ENCODE measurements around the gene AGPAT1.

The AGPAT1 gene

GRCh38 chr6:32132110-32132509, 43.8 kb downstream of the AGPAT1 start:
- H3K27me3 ChIP-seq (ENCODE audit: low read length) = no peaks in the 10 kb centered on the region
- no peak overlapping the region for H3K27ac ChIP-seq (ENCODE audit: low read depth, low read length)
- H3K79me2 ChIP-seq (ENCODE audit: insufficient read depth, low read length) = peaks cover 24% of the 10 kb centered on the region
- H3F3A ChIP-seq (ENCODE audit: insufficient read depth) = peaks cover 9% of the 10 kb centered on the region; the same call in 1 of the 2 replicates
- H4K20me1 ChIP-seq (ENCODE audit: low read depth, low read length) = no peaks in the 10 kb centered on the region
- no peaks in the 10 kb centered on the region for H3K9me2 ChIP-seq (replicated peaks; ENCODE audit: insufficient read depth, low read length)
- no peak overlapping the region for H3K4me2 ChIP-seq (ENCODE audit: low read depth, low read length, poor library complexity, severe bottlenecking)
- no peak overlapping the region for H3K9ac ChIP-seq (ENCODE audit: low read length)
- no peak overlapping the region for H3K4me3 ChIP-seq (ENCODE audit: insufficient read depth, low read length, poor library complexity, severe bottlenecking)
- no peaks in the 10 kb centered on the region for H3K36me3 ChIP-seq (ENCODE audit: low read length)
- H2AFZ ChIP-seq (ENCODE audit: low read depth, low read length, severe bottlenecking) = no peak overlapping the region
- TF ChIP-seq EZH2phosphoT487 (conservative IDR thresholded peaks at IDR 0.05; ENCODE audit: low read length) (no peak), CTCF (IDR thresholded peaks at IDR 0.05; ENCODE audit: insufficient read depth, low read length, poor library complexity, severe bottlenecking) (no peak)
- H3K9me3 ChIP-seq (ENCODE audit: insufficient read depth, low read length) = no peaks in the 10 kb centered on the region

- H2AFZ ChIP-seq (ENCODE audit: low read depth, low read length, severe bottlenecking) = no peak overlapping the region
- TF ChIP-seq CTCF (IDR thresholded peaks at IDR 0.05; ENCODE audit: insufficient read depth, low read length, poor library complexity, severe bottlenecking) = no peak
- no peak for TF ChIP-seq EZH2phosphoT487 (conservative IDR thresholded peaks at IDR 0.05; ENCODE audit: low read length)
- peaks cover 30% of the 10 kb centered on the region for H3K79me2 ChIP-seq (ENCODE audit: insufficient read depth, low read length)
- no peaks in the 10 kb centered on the region for H3K9me3 ChIP-seq (ENCODE audit: insufficient read depth, low read length)
- no peak overlapping the region for H3K4me2 ChIP-seq (ENCODE audit: low read depth, low read length, poor library complexity, severe bottlenecking)
- no peak overlapping the region for H3K27ac ChIP-seq (ENCODE audit: low read depth, low read length)
- 0 out of 2 replicates have a peak, but pooled peaks cover 2% of the 10 kb centered on the region for H3K36me3 ChIP-seq (ENCODE audit: low read length)
- no peak overlapping the region for H3K9ac ChIP-seq (ENCODE audit: low read length)
- H3K4me3 ChIP-seq (ENCODE audit: insufficient read depth, low read length, poor library complexity, severe bottlenecking) = no peak overlapping the region
- H3F3A ChIP-seq (ENCODE audit: insufficient read depth) = peaks cover 9% of the 10 kb centered on the region; the same call in 1 of the 2 replicates
- H4K20me1 ChIP-seq (ENCODE audit: low read depth, low read length) = no peaks in the 10 kb centered on the region
- no peaks in the 10 kb centered on the region for H3K9me2 ChIP-seq (replicated peaks; ENCODE audit: insufficient read depth, low read length)
- H3K27me3 ChIP-seq (ENCODE audit: low read length) = no peaks in the 10 kb centered on the region
Observed at GRCh38 chr6:32131439-32131948, 44.4 kb downstream of the AGPAT1 start.

GRCh38 chr6:32129297-32130088, 46.4 kb downstream of the AGPAT1 start:
- 0 out of 2 replicates have a peak overlapping the region, but pooled peaks have one; percentile 6 for H3K27ac ChIP-seq (ENCODE audit: low read depth, low read length)
- H3K4me2 ChIP-seq (ENCODE audit: low read depth, low read length, poor library complexity, severe bottlenecking) = peak overlapping the region; percentile 65
- H3K79me2 ChIP-seq (ENCODE audit: insufficient read depth, low read length) = peaks cover 32% of the 10 kb centered on the region
- no peaks in the 10 kb centered on the region for H4K20me1 ChIP-seq (ENCODE audit: low read depth, low read length)
- no peak for TF ChIP-seq CTCF (IDR thresholded peaks at IDR 0.05; ENCODE audit: insufficient read depth, low read length, poor library complexity, severe bottlenecking)
- no peak for TF ChIP-seq EZH2phosphoT487 (conservative IDR thresholded peaks at IDR 0.05; ENCODE audit: low read length)
- H3K4me3 ChIP-seq (ENCODE audit: insufficient read depth, low read length, poor library complexity, severe bottlenecking) = peak overlapping the region; percentile 84
- peak overlapping the region; percentile 90 for H2AFZ ChIP-seq (ENCODE audit: low read depth, low read length, severe bottlenecking)
- no peaks in the 10 kb centered on the region for H3K9me2 ChIP-seq (replicated peaks; ENCODE audit: insufficient read depth, low read length)
- no peaks in the 10 kb centered on the region for H3K27me3 ChIP-seq (ENCODE audit: low read length)
- H3K9me3 ChIP-seq (ENCODE audit: insufficient read depth, low read length) = no peaks in the 10 kb centered on the region
- H3F3A ChIP-seq (ENCODE audit: insufficient read depth) = peaks cover 9% of the 10 kb centered on the region; the same call in 1 of the 2 replicates
- H3K36me3 ChIP-seq (ENCODE audit: low read length) = peaks cover 8% of the 10 kb centered on the region; the same call in 1 of the 2 replicates
- H3K9ac ChIP-seq (ENCODE audit: low read length) = peak overlapping the region; percentile 72
